ENCODE measurements around the gene NTRK3. TPM values are rescaled to one million over a fixed set of nuclear protein-coding genes. Genes with fewer than 3 reads are reported as not detected.

NTRK3 gene
- total and polyA plus RNA-seq, 2 of the 13 experiments (the other 11 are each of a cell fraction or from before 2014, with no cell fraction given), result not detected

DNA sequence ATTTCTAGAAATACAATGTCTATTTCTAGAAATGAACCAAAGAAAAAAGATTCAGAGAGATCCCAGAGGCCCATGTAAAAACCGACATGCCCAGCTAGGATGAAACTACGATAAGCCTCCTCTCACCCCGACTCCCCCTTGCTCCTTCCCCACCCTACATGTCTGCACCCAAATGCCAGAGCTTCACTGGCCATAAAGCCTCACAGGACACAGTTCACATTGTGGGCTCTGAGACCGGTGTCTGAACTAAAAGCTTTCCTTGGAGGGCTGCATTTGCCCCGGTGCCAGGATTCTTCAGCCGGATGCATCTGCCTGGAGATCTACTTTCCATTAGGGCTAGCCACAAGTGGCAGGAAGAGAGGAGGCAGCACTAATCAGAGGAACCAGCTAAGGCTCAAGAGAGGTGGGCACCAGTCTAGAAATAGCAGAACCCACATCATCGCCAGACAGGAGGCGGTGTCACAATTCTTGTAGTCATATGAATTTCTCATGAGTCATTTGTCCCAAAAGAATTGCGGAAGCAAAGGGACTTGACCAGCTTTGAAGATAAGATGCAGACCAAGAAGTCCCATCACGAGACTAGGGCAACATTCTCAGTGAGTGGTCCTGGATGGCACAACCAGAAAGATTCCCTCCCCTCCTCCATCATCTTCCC lies 353.6 kb downstream of the NTRK3 start (continued):
- TF ChIP-seq, protein P1, sequence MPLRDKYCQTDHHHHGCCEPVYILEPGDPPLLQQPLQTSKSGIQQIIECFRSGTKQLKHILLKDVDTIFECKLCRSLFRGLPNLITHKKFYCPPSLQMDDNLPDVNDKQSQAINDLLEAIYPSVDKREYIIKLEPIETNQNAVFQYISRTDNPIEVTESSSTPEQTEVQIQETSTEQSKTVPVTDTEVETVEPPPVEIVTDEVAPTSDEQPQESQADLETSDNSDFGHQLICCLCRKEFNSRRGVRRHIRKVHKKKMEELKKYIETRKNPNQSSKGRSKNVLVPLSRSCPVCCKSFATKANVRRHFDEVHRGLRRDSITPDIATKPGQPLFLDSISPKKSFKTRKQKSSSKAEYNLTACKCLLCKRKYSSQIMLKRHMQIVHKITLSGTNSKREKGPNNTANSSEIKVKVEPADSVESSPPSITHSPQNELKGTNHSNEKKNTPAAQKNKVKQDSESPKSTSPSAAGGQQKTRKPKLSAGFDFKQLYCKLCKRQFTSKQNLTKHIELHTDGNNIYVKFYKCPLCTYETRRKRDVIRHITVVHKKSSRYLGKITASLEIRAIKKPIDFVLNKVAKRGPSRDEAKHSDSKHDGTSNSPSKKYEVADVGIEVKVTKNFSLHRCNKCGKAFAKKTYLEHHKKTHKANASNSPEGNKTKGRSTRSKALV (CRISPR knock-in tag; IDR thresholded peaks at IDR 0.05), result no peak

DNA sequence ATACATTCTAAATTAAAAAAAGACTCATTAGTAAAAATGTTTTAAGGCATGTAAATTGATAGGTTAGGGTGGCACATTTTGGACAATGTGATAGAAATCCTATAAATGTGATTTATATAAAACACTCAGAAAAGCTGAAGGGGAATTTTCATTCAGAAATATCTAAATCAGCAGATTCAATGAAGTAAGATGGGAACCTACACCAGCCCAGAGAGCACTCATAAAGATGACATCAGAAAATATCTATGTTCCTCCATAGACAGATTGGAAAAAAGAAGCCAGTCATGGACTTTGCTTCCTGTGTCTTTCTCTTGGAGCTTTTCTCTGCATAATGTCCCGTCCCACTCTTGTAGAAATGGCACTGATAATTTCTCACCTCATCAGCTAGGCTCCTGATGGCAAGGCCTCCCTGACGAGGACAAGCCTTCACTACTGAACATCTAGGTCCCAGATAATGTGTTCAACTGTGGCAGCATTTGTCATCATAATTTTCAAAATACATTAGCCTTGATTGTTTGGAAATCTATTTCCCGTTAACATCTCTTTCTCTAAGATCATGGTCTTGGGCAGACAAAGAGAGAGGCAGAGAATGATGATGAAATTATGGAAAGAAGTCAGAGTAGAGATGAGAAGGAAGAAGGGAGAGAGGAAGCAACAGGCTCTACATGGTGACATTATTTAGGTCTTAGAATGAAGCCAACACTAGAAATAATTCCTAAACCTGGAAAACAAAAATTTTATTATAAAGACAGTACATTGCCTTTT lies 354.4 kb downstream of the NTRK3 start:
- in situ Hi-C loops (cut with HindIII; ENCODE audit: extremely low pct_ligation_motif_present, low pct_unique_long_range_greater_than_20kb) (no loop called here), intact Hi-C loops (cut with micrococcal nuclease; ENCODE audit: unreplicated experiment) (no loop called here)
- no peak overlapping the region for H2AFZ ChIP-seq (ENCODE audit: low read length)
- no peak for ATAC-seq
- DNase-seq (ENCODE audit: low spot score), result no peak
- H3K79me2 ChIP-seq (ENCODE audit: insufficient read depth, low read length), result no peaks in the 10 kb centered on the region
- no peak for FAIRE-seq
- H3K27ac ChIP-seq (ENCODE audit: extremely low read length, insufficient read depth, low read length), result no peak overlapping the region
- H3K4me2 ChIP-seq (ENCODE audit: low read depth, low read length), result no peak overlapping the region
- H3K4me3 ChIP-seq (replicated peaks in 1 of 3; ENCODE audit: insufficient read depth in 1 of 3, low read depth in 2 of 3, low read length in 3 of 3), result no peak overlapping the region
- H3K9me3 ChIP-seq (ENCODE audit: low read length), result peaks cover 60% of the 10 kb centered on the region
- ChIA-PET CTCF (ENCODE audit: low intra/inter-chr PET ratio, low total read pairs) (no interaction called here), POLR2A (no interaction called here)
- H3K36me3 ChIP-seq (replicated peaks in 1 of 2; ENCODE audit: control insufficient read depth in 1 of 2, insufficient read depth in 2 of 2, low read length in 2 of 2), result no peaks in the 10 kb centered on the region
- WGBS (ENCODE audit: low lambda C conversion rate), result 3% methylated on average over 3 of the region's 3 CpGs
- TF ChIP-seq SOX6 (IDR thresholded peaks at IDR 0.05) (no peak), SOX6 (CRISPR knock-in tag; IDR thresholded peaks at IDR 0.05) (no peak), ZBTB1 (CRISPR knock-in tag; IDR thresholded peaks at IDR 0.05; ENCODE audit: borderline replicate concordance) (no peak)
- BruUV-seq (replicated peaks), result no TSS peak
- no peaks in the 10 kb centered on the region for H3K27me3 ChIP-seq (ENCODE audit: control insufficient read depth in 1 of 2, insufficient read depth in 2 of 2, low read length in 2 of 2)
- H3K9ac ChIP-seq (ENCODE audit: insufficient read depth, low read depth, low read length), result no peak overlapping the region
- H4K20me1 ChIP-seq (ENCODE audit: insufficient read depth, low read length), result no peaks in the 10 kb centered on the region
- no peaks in the 10 kb centered on the region for H3K4me1 ChIP-seq (ENCODE audit: insufficient read depth, low read length)
